Astrocyte (in vitro differentiated cells and primary cell): Measurements from ENCODE around the gene DIRAS1. TPM values are rescaled to one million over a fixed set of nuclear protein-coding genes. Genes with fewer than 3 reads are reported as not detected.

ENCODE experiments used
- DNase-seq: peaks from one replicate; pipeline ENCODE4 v3.0.0-alpha.2; 2010; ENCODE audit warnings: low read depth
- FAIRE-seq: peaks from 2 replicates; lab custom pipeline; 2011; peaks lifted over from hg19 to GRCh38; lab: Jason Lieb, UNC
- H2AFZ ChIP-seq: 2 replicates; pipeline ENCODE4 v1.6.0; 2012; ENCODE audit warnings: low read depth, low read length, inconsistent platforms
- H3K27ac ChIP-seq: 2 replicates; pipeline ENCODE4 v1.5.1; 2011; ENCODE audit warnings: low read depth, low read length, inconsistent platforms
- H3K27me3 ChIP-seq: 2 replicates; pipeline ENCODE4 v1.6.0; 2011; ENCODE audit warnings: low read length, inconsistent platforms; ENCODE audit not compliant: insufficient read depth
- H3K36me3 ChIP-seq: 2 replicates; pipeline ENCODE4 v1.5.1; 2011; ENCODE audit warnings: low read length, inconsistent platforms; ENCODE audit not compliant: insufficient read depth
- H3K4me1 ChIP-seq: 2 replicates; pipeline ENCODE4 v1.5.1; 2011; ENCODE audit warnings: low read length, inconsistent platforms; ENCODE audit not compliant: insufficient read depth
- H3K4me2 ChIP-seq: 2 replicates; pipeline ENCODE4 v1.6.0; 2012; ENCODE audit warnings: low read length, inconsistent platforms
- H3K4me3 ChIP-seq: 2 replicates; pipeline ENCODE4 v1.5.1; 2011; ENCODE audit warnings: low read depth, mild to moderate bottlenecking, low read length, inconsistent platforms; ENCODE audit not compliant: insufficient read depth
- H3K79me2 ChIP-seq: 2 replicates; pipeline ENCODE4 v1.6.0; 2012; ENCODE audit warnings: mild to moderate bottlenecking, low read length, inconsistent platforms; ENCODE audit not compliant: insufficient read depth
- H3K9ac ChIP-seq: 2 replicates; pipeline ENCODE4 v1.6.0; 2012; ENCODE audit warnings: mild to moderate bottlenecking, low read length, inconsistent platforms
- H3K9me3 ChIP-seq: 2 replicates; pipeline ENCODE4 v1.5.1; 2012; ENCODE audit warnings: low read depth, mild to moderate bottlenecking, low read length, inconsistent platforms; ENCODE audit not compliant: insufficient read depth
- H4K20me1 ChIP-seq: 2 replicates; pipeline ENCODE4 v1.6.0; 2012; ENCODE audit warnings: low read length, inconsistent platforms; ENCODE audit not compliant: insufficient read depth
- H3K27ac Mint-ChIP-seq: one replicate; pipeline ENCODE4 v1.8.0; 2021; ENCODE audit warnings: mild to moderate bottlenecking, mixed read lengths; ENCODE audit not compliant: unreplicated experiment
- H3K27me3 Mint-ChIP-seq: one replicate; pipeline ENCODE4 v1.8.0; 2021; ENCODE audit warnings: low read depth, mixed read lengths; ENCODE audit not compliant: unreplicated experiment
- H3K36me3 Mint-ChIP-seq: one replicate; pipeline ENCODE4 v1.8.0; 2021; ENCODE audit warnings: low read depth, mixed read lengths; ENCODE audit not compliant: unreplicated experiment
- H3K4me1 Mint-ChIP-seq: one replicate; pipeline ENCODE4 v1.8.0; 2021; ENCODE audit warnings: low read depth, mixed read lengths; ENCODE audit not compliant: unreplicated experiment
- H3K4me3 Mint-ChIP-seq: one replicate; pipeline ENCODE4 v1.8.0; 2021; ENCODE audit warnings: mild to moderate bottlenecking, moderate library complexity, mixed read lengths; ENCODE audit not compliant: unreplicated experiment
- H3K9me3 Mint-ChIP-seq: one replicate; pipeline ENCODE4 v1.8.0; 2021; ENCODE audit warnings: mild to moderate bottlenecking, mixed read lengths; ENCODE audit not compliant: unreplicated experiment
- EZH2 ChIP-seq: IDR thresholded peaks from 2 replicates; pipeline ENCODE4 v1.6.1; 2012; ENCODE audit warnings: mild to moderate bottlenecking, low read length, inconsistent platforms; ENCODE audit not compliant: insufficient read depth
- total RNA-seq: library from RNA; stranded (reverse); gene quantifications from 2 replicates; pipeline ENCODE4 v1.2.1, GENCODE V29; 2021
- TF ChIP-seq, protein P1 (sequence below): IDR thresholded peaks from 2 replicates; pipeline ENCODE4 v1.5.1; 2011; ENCODE audit warnings: low read depth, mild to moderate bottlenecking, inconsistent platforms, low read length, moderate library complexity; ENCODE audit not compliant: insufficient read depth

DIRAS1 gene
- total RNA-seq, 1 donor from 2014 or later, result 5.9 TPM

GRCh38 chr19:2666344-2666994 lies 54.7 kb downstream of the DIRAS1 start:
- Histone ChIP-seq H2AFZ (no peak overlapping the region), H3K9me3 (no peaks in the 10 kb centered on the region), H3K4me3 (no peak overlapping the region), H3K36me3 (no peaks in the 10 kb centered on the region), H3K9ac (no peak overlapping the region), H3K4me1 (no peaks in the 10 kb centered on the region), H3K79me2 (no peaks in the 10 kb centered on the region), H3K4me2 (no peak overlapping the region), H3K27ac (no peak overlapping the region), H4K20me1 (no peaks in the 10 kb centered on the region), H3K27me3 (peaks cover 5% of the 10 kb centered on the region)
- Mint-ChIP-seq H3K27ac (no peak overlapping the region), H3K36me3 (no peaks in the 10 kb centered on the region), H3K4me1 (no peaks in the 10 kb centered on the region), H3K27me3 (peaks cover 11% of the 10 kb centered on the region), H3K9me3 (peaks cover 2% of the 10 kb centered on the region), H3K4me3 (no peak overlapping the region)
- DNase-seq (no peak), FAIRE-seq (no peak)
- TF ChIP-seq, protein P1, sequence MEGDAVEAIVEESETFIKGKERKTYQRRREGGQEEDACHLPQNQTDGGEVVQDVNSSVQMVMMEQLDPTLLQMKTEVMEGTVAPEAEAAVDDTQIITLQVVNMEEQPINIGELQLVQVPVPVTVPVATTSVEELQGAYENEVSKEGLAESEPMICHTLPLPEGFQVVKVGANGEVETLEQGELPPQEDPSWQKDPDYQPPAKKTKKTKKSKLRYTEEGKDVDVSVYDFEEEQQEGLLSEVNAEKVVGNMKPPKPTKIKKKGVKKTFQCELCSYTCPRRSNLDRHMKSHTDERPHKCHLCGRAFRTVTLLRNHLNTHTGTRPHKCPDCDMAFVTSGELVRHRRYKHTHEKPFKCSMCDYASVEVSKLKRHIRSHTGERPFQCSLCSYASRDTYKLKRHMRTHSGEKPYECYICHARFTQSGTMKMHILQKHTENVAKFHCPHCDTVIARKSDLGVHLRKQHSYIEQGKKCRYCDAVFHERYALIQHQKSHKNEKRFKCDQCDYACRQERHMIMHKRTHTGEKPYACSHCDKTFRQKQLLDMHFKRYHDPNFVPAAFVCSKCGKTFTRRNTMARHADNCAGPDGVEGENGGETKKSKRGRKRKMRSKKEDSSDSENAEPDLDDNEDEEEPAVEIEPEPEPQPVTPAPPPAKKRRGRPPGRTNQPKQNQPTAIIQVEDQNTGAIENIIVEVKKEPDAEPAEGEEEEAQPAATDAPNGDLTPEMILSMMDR, result no peak
- no peak for TF ChIP-seq EZH2

- Histone ChIP-seq H3K4me3 (no peak overlapping the region), H3K27ac (no peak overlapping the region), H3K36me3 (no peaks in the 10 kb centered on the region), H3K9me3 (no peaks in the 10 kb centered on the region), H2AFZ (no peak overlapping the region), H3K27me3 (peaks cover 5% of the 10 kb centered on the region), H4K20me1 (no peaks in the 10 kb centered on the region), H3K9ac (no peak overlapping the region), H3K79me2 (no peaks in the 10 kb centered on the region), H3K4me1 (no peaks in the 10 kb centered on the region), H3K4me2 (no peak overlapping the region)
- TF ChIP-seq EZH2, result no peak
- TF ChIP-seq, protein P1, result no peak
- peaks cover 2% of the 10 kb centered on the region for H3K9me3 Mint-ChIP-seq
- DNase-seq, result no peak
- peaks cover 11% of the 10 kb centered on the region for H3K27me3 Mint-ChIP-seq
- no peaks in the 10 kb centered on the region for H3K4me1 Mint-ChIP-seq
- H3K4me3 Mint-ChIP-seq, result no peak overlapping the region
- H3K36me3 Mint-ChIP-seq, result no peaks in the 10 kb centered on the region
- FAIRE-seq, result no peak
- H3K27ac Mint-ChIP-seq, result no peak overlapping the region
Observed at GRCh38 chr19:2665103-2665502, 56.1 kb downstream of the DIRAS1 start.

Other genes with a start within 250 kb of the DIRAS1 start
- gene GADD45B, start 245.2 kb downstream of the DIRAS1 start, total RNA-seq, result 161 and 190 TPM in 2 replicates
- gene GNG7, start 18.7 kb downstream of the DIRAS1 start, total RNA-seq, result 1.8 and 2.4 TPM in 2 replicates
- gene SLC39A3, start 18.6 kb upstream of the DIRAS1 start, total RNA-seq, result 30.0 and 38.0 TPM in 2 replicates
- gene SGTA, start 61.9 kb upstream of the DIRAS1 start, total RNA-seq, result 69.0 and 76.1 TPM in 2 replicates
- 60.3 and 73.4 TPM in 2 replicates for gene THOP1, start 64.1 kb upstream of the DIRAS1 start, total RNA-seq
- gene ZNF554, start 98.5 kb upstream of the DIRAS1 start, total RNA-seq, result 3.1 and 3.6 TPM in 2 replicates
- gene ZNF555, start 120.1 kb upstream of the DIRAS1 start, total RNA-seq, result 6.0 and 8.8 TPM in 2 replicates
- not detected in 2 replicates for gene ZNF556, start 146.0 kb upstream of the DIRAS1 start, total RNA-seq
- gene ZNF57, start 179.6 kb upstream of the DIRAS1 start, total RNA-seq, result not detected in 2 replicates
- gene ZNF77, start 223.6 kb upstream of the DIRAS1 start, total RNA-seq, result 1.4 and 1.5 TPM in 2 replicates